SK-N-SH treated with all-trans-retinoic acid at 6 μM for 48 hours (cell line): ENCODE results near the gene TAF5L.

ENCODE experiments used
- SNAI2 ChIP-seq: fragments of 250-450 bp; sonication (Bioruptor Pico); IDR thresholded peaks from 2 replicates; pipeline ENCODE4 v1.5.0; 2020; ENCODE audit warnings: mild to moderate bottlenecking, moderate library complexity
- TCF4 ChIP-seq: fragments of 250-450 bp; sonication (Bioruptor Pico); IDR thresholded peaks from 2 replicates; pipeline ENCODE4 v1.8.0; 2021; ENCODE audit warnings: mild to moderate bottlenecking, moderate library complexity, borderline replicate concordance

DNA sequence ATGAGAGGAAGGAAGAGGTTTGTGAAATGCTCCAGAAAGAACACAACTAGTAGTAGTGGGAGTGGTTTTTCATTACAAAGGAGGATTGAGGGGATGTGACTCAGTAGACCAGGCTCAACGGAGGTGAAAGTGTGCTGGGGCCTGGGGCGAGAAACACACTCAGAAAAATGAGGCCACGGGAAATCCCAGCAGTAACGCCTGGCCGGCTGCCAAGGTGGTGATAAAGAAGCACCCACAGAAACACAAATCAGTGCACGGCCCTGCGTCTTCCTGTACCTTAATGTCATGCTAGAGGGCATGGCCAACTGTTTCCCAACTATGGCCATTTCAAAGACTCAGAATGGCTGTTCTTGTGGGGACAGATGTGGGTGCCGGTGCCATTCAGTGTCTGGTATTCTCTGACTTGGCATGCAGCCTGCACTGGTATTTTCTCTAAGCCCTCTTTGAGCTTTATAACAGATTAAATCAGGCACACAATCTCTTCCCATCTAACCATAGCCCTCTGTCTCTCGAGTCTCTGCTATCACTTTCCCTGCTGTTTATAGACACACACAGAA lies 38.3 kb upstream of the TAF5L start:
- TF ChIP-seq TCF4 (CRISPR knock-in tag) (no peak; the same call in 1 of the 2 replicates), SNAI2 (CRISPR knock-in tag) (no peak)
